ENCODE measurements around the gene SEMA5A.

The SEMA5A gene

GRCh38 chr5:9063615-9064245 lies 482.1 kb downstream of the SEMA5A start:
- no peaks in the 10 kb centered on the region for H3K36me3 ChIP-seq (ENCODE audit: control insufficient read depth in 2 of 2, insufficient read depth in 1 of 2, low read length in 2 of 2)
- H3K4me3 ChIP-seq (ENCODE audit: low read depth, low read length) = no peak overlapping the region
- ChIA-PET POLR2A (no interaction called here), CTCF (no interaction called here)
- H3K27ac ChIP-seq (ENCODE audit: extremely low read depth, low read depth, low read length) = no peak overlapping the region
- TF ChIP-seq ZNF837 (tag by site-specific recombination; IDR thresholded peaks at IDR 0.05) (no peak), ZNF174 (tag by site-specific recombination; IDR thresholded peaks at IDR 0.05) (no peak), ZNF155 (tag by site-specific recombination; IDR thresholded peaks at IDR 0.05) (no peak), SP2 (tag by site-specific recombination; IDR thresholded peaks at IDR 0.05) (no peak), ZNF747 (tag by site-specific recombination; IDR thresholded peaks at IDR 0.05) (no peak), GFI1B (tag by site-specific recombination; IDR thresholded peaks at IDR 0.05) (no peak), IKZF3 (tag by site-specific recombination; IDR thresholded peaks at IDR 0.05) (no peak), ZNF112 (tag by site-specific recombination; IDR thresholded peaks at IDR 0.05) (no peak), PRDM6 (tag by site-specific recombination; IDR thresholded peaks at IDR 0.05) (no peak), ZNF146 (tag by site-specific recombination; IDR thresholded peaks at IDR 0.05) (no peak), FEZF1 (tag by site-specific recombination; IDR thresholded peaks at IDR 0.05) (no peak), SP3 (tag by site-specific recombination; IDR thresholded peaks at IDR 0.05) (no peak), ZBTB49 (tag by site-specific recombination; IDR thresholded peaks at IDR 0.05; ENCODE audit: low read depth) (no peak), ZNF629 (tag by site-specific recombination; IDR thresholded peaks at IDR 0.05) (no peak), ZNF529 (tag by site-specific recombination; IDR thresholded peaks at IDR 0.05; ENCODE audit: insufficient replicate concordance) (no peak), ZNF514 (tag by site-specific recombination; IDR thresholded peaks at IDR 0.05) (no peak), ZNF214 (tag by site-specific recombination; IDR thresholded peaks at IDR 0.05; ENCODE audit: borderline replicate concordance) (no peak)
- H3K4me1 ChIP-seq (ENCODE audit: control insufficient read depth, insufficient read depth, low read length) = no peaks in the 10 kb centered on the region
- no peaks in the 10 kb centered on the region for H3K9me3 ChIP-seq (ENCODE audit: control insufficient read depth, insufficient read depth, low read depth, low read length)

- H3K9me3 ChIP-seq (ENCODE audit: control insufficient read depth, insufficient read depth, low read depth, low read length) = no peaks in the 10 kb centered on the region
- H3K4me3 ChIP-seq (ENCODE audit: low read depth, low read length) = no peak overlapping the region
- no peak for TF ChIP-seq SETDB1 (IDR thresholded peaks at IDR 0.05; ENCODE audit: insufficient read length, low read length)
- TF ChIP-seq ZNF292 (tag by site-specific recombination; IDR thresholded peaks at IDR 0.05; ENCODE audit: borderline replicate concordance, low read depth) = no peak
- no peak for TF ChIP-seq ZNF23 (tag by site-specific recombination; IDR thresholded peaks at IDR 0.05; ENCODE audit: borderline replicate concordance)
- TF ChIP-seq ZNF530 (tag by site-specific recombination; IDR thresholded peaks at IDR 0.05; ENCODE audit: low read depth) = no peak
- TF ChIP-seq ZNF174 (tag by site-specific recombination; IDR thresholded peaks at IDR 0.05) = no peak
- ChIA-PET POLR2A (no interaction called here), CTCF (no interaction called here)
- no peaks in the 10 kb centered on the region for H3K36me3 ChIP-seq (ENCODE audit: control insufficient read depth in 2 of 2, insufficient read depth in 1 of 2, low read length in 2 of 2)
- no peak overlapping the region for H3K27ac ChIP-seq (ENCODE audit: extremely low read depth, low read depth, low read length)
- H3K4me1 ChIP-seq (ENCODE audit: control insufficient read depth, insufficient read depth, low read length) = no peaks in the 10 kb centered on the region
Measured at GRCh38 chr5:9062873-9063272, 483.0 kb downstream of the SEMA5A start.
